DOHH2 (cell line): Measurements from ENCODE around the gene DTX4.

Experiments used
- CTCF ChIP-seq: fragments of 200-600 bp; sonication (generic); IDR thresholded peaks from one replicate; pipeline ENCODE4 v1.5.1; 2014; ENCODE audit warnings: antibody characterized with exemption, mild to moderate bottlenecking, low read depth, low read length; ENCODE audit not compliant: poor library complexity, severe bottlenecking
- EZH2phosphoT487 ChIP-seq: fragments of 200-600 bp; sonication (generic); IDR thresholded peaks from 2 replicates; pipeline ENCODE4 v1.6.1; 2017; ENCODE audit warnings: borderline replicate concordance, mild to moderate bottlenecking, antibody characterized with exemption, low read length, moderate library complexity, mixed read lengths

- TF ChIP-seq CTCF (no peak), EZH2phosphoT487 (no peak)
These were observed 4.4 kb downstream of the DTX4 start for GRCh38 chr11:59176330-59176729.
